Osteoblast (primary cell): ENCODE results near the gene ATRN. TPM values are rescaled to one million over a fixed set of nuclear protein-coding genes. Genes with fewer than 3 reads are reported as not detected.

Experiments used
- DNase-seq: peaks from one replicate; pipeline ENCODE4 v3.0.0; 2011; ENCODE audit warnings: low spot score, mixed read lengths; ENCODE audit not compliant: insufficient read length; ENCODE audit errors: missing footprints
- H2AFZ ChIP-seq: 2 replicates; pipeline ENCODE4 v1.6.0; 2011; ENCODE audit warnings: mild to moderate bottlenecking, low read length
- H3K27ac ChIP-seq: 2 replicates; pipeline ENCODE4 v1.5.1; 2011; ENCODE audit warnings: mild to moderate bottlenecking, low read depth, low read length, moderate library complexity
- H3K27me3 ChIP-seq: 2 replicates; pipeline ENCODE4 v1.6.0; 2012; ENCODE audit warnings: mild to moderate bottlenecking, control low read depth, inconsistent platforms, low read length, moderate library complexity; ENCODE audit not compliant: insufficient read depth
- H3K36me3 ChIP-seq: 2 replicates; pipeline ENCODE4 v1.5.1; 2011; ENCODE audit warnings: mild to moderate bottlenecking, low read length, control low read depth, moderate library complexity; ENCODE audit not compliant: insufficient read depth
- H3K4me1 ChIP-seq: 2 replicates; pipeline ENCODE4 v1.5.1; 2011; ENCODE audit warnings: mild to moderate bottlenecking, low read length, control low read depth, moderate library complexity; ENCODE audit not compliant: insufficient read depth
- H3K4me2 ChIP-seq: 2 replicates; pipeline ENCODE4 v1.6.0; 2011; ENCODE audit warnings: mild to moderate bottlenecking, low read length; ENCODE audit not compliant: insufficient read depth
- H3K4me3 ChIP-seq: fragments of 200-600 bp; sonication (generic); 3 replicates; pipeline ENCODE4 v1.5.1; 2012; ENCODE audit warnings: mild to moderate bottlenecking, low read length, inconsistent platforms; ENCODE audit not compliant: insufficient read depth
- H3K79me2 ChIP-seq: 2 replicates; pipeline ENCODE4 v1.6.0; 2012; ENCODE audit warnings: mild to moderate bottlenecking, low read length, control low read depth, inconsistent platforms; ENCODE audit not compliant: insufficient read depth
- H3K9me3 ChIP-seq: 2 replicates; pipeline ENCODE4 v1.5.1; 2011; ENCODE audit warnings: low read depth, low read length, control low read depth
- H4K20me1 ChIP-seq: 2 replicates; pipeline ENCODE4 v1.6.0; 2012; ENCODE audit warnings: mild to moderate bottlenecking, low read length, control low read depth; ENCODE audit not compliant: insufficient read depth
- CTCF ChIP-seq: IDR thresholded peaks from 2 replicates; pipeline ENCODE4 v1.5.1; 2011; ENCODE audit warnings: mild to moderate bottlenecking, low read depth, low read length, moderate library complexity; ENCODE audit errors: extremely low read depth
- total RNA-seq: library from RNA; depleted of rRNA; stranded (reverse); fragments of >200 nt; gene quantifications from 2 replicates; pipeline ENCODE4 v1.2.3, GENCODE V29; 2012

ATRN gene
- total RNA-seq, 1 donor: 48.1 TPM

- Histone ChIP-seq H3K36me3 (no peaks in the 10 kb centered on the region), H3K79me2 (no peaks in the 10 kb centered on the region), H4K20me1 (no peaks in the 10 kb centered on the region), H3K4me2 (no peak overlapping the region), H3K27ac (no peak overlapping the region), H3K9me3 (peaks cover 3% of the 10 kb centered on the region), H3K4me3 (no peak overlapping the region), H3K27me3 (peaks cover 8% of the 10 kb centered on the region), H3K4me1 (no peaks in the 10 kb centered on the region), H2AFZ (no peak overlapping the region)
- TF ChIP-seq CTCF: no peak
- DNase-seq: no peak
These were observed 184.2 kb downstream of the ATRN start for GRCh38 chr20:3655131-3655405.

GRCh38 chr20:3658019-3658715, 187.3 kb downstream of the ATRN start:
- Histone ChIP-seq H3K9me3 (peaks cover 3% of the 10 kb centered on the region), H3K4me2 (no peak overlapping the region), H3K79me2 (no peaks in the 10 kb centered on the region), H3K27ac (no peak overlapping the region), H4K20me1 (no peaks in the 10 kb centered on the region), H2AFZ (no peak overlapping the region), H3K27me3 (peaks cover 29% of the 10 kb centered on the region), H3K4me1 (no peaks in the 10 kb centered on the region), H3K36me3 (no peaks in the 10 kb centered on the region), H3K4me3 (no peak overlapping the region)
- TF ChIP-seq CTCF: no peak
- no peak for DNase-seq

- no peaks in the 10 kb centered on the region for H3K79me2 ChIP-seq
- H4K20me1 ChIP-seq: no peaks in the 10 kb centered on the region
- no peak for TF ChIP-seq CTCF
- no peak overlapping the region for H2AFZ ChIP-seq
- peak; percentile 81 for DNase-seq
- no peaks in the 10 kb centered on the region for H3K4me1 ChIP-seq
- no peak overlapping the region for H3K4me3 ChIP-seq
- no peak overlapping the region for H3K27ac ChIP-seq
- no peaks in the 10 kb centered on the region for H3K36me3 ChIP-seq
- H3K9me3 ChIP-seq: peaks cover 3% of the 10 kb centered on the region
- no peak overlapping the region for H3K4me2 ChIP-seq
- peaks cover 29% of the 10 kb centered on the region for H3K27me3 ChIP-seq
These were observed 188.1 kb downstream of the ATRN start for GRCh38 chr20:3658716-3659491.

GRCh38 chr20:3659492-3660261, 188.9 kb downstream of the ATRN start:
- Histone ChIP-seq H3K27ac (no peak overlapping the region), H2AFZ (no peak overlapping the region), H3K27me3 (peaks cover 29% of the 10 kb centered on the region), H3K36me3 (no peaks in the 10 kb centered on the region), H3K79me2 (no peaks in the 10 kb centered on the region), H3K4me1 (no peaks in the 10 kb centered on the region), H4K20me1 (no peaks in the 10 kb centered on the region), H3K4me3 (no peak overlapping the region), H3K9me3 (peaks cover 3% of the 10 kb centered on the region), H3K4me2 (no peak overlapping the region)
- peak; percentile 76 for DNase-seq
- peak; percentile 7 for TF ChIP-seq CTCF
